Activated CD4-positive, alpha-beta memory T cell treated with anti-CD3 and anti-CD28 coated beads for 36 hours (primary cell): ENCODE results near the gene CEP295NL. TPM values are rescaled to one million over a fixed set of nuclear protein-coding genes. Genes with fewer than 3 reads are reported as not detected.
"Not testable (repeated sequence)": the region's sequence is repeated elsewhere in the genome, so short reads cannot be mapped to it uniquely, and the experiment has no call there.

Experiments used
- CTCF ChIA-PET: fragments of 350-600 bp; sonication (Branson Sonifier 250); formaldehyde crosslinking; loops from one replicate; lab custom pipeline; 2021; ENCODE audit warnings: antibody characterized with exemption, inconsistent platforms; lab: Charles Lee
- POLR2A ChIA-PET: fragments of 350-600 bp; sonication (Branson Sonifier 250); formaldehyde crosslinking; loops from one replicate; lab custom pipeline; 2021; ENCODE audit warnings: antibody characterized with exemption; lab: Charles Lee
- DNase-seq: peaks from one replicate; pipeline ENCODE4 v3.0.0-alpha.2; 2020
- H3K27ac Mint-ChIP-seq: one replicate; pipeline ENCODE4 v1.8.0; 2021; ENCODE audit warnings: mixed read lengths
- H3K27me3 Mint-ChIP-seq: one replicate; pipeline ENCODE4 v1.8.0; 2021; ENCODE audit warnings: mixed read lengths
- H3K36me3 Mint-ChIP-seq: one replicate; pipeline ENCODE4 v1.8.0; 2021; ENCODE audit warnings: mixed read lengths
- H3K4me1 Mint-ChIP-seq: one replicate; pipeline ENCODE4 v1.8.0; 2021; ENCODE audit warnings: low read depth, mixed read lengths
- H3K4me3 Mint-ChIP-seq: one replicate; pipeline ENCODE4 v1.8.0; 2021; ENCODE audit warnings: mild to moderate bottlenecking, mixed read lengths
- H3K9me3 Mint-ChIP-seq: one replicate; pipeline ENCODE4 v1.8.0; 2021; ENCODE audit warnings: mixed read lengths
- intact Hi-C: fragments of 100-400 bp; cut with micrococcal nuclease; formaldehyde crosslinking; loops from one replicate; pipeline ENCODE4 v1.15.1; 2023
- total RNA-seq, 2 experiments: library from RNA; stranded (reverse); gene quantifications; one replicate each; pipeline ENCODE4 v1.2.3, GENCODE V29; 2021

CEP295NL gene
- total RNA-seq, 2 experiments from 2014 or later: not detected

- ChIA-PET CTCF (interaction anchor here (1.0 to 1.9 kb wide), 4 partner anchors 20 to 81 kb away, joined by 3 to 11 read pairs (median 4); no protein-coding TSS in a partner anchor), POLR2A (no interaction called here)
- H3K27me3 Mint-ChIP-seq: peaks cover 3% of the 10 kb centered on the region
- H3K4me1 Mint-ChIP-seq: peaks cover 31% of the 10 kb centered on the region
- H3K27ac Mint-ChIP-seq: peak overlapping the region; percentile 35
- no peaks in the 10 kb centered on the region for H3K36me3 Mint-ChIP-seq
- intact Hi-C loops: no loop called here
- DNase-seq: peak; percentile 81
- H3K4me3 Mint-ChIP-seq: no peak overlapping the region
- H3K9me3 Mint-ChIP-seq: no peaks in the 10 kb centered on the region
Observed at GRCh38 chr17:78890498-78890897, 12.5 kb downstream of the CEP295NL start.

GRCh38 chr17:78890096-78890495 is 12.9 kb downstream of the CEP295NL start:
- H3K9me3 Mint-ChIP-seq, H3K27me3 Mint-ChIP-seq, H3K4me3 Mint-ChIP-seq, H3K36me3 Mint-ChIP-seq, DNase-seq, intact Hi-C loops, POLR2A ChIA-PET: not testable (repeated sequence)
- CTCF ChIA-PET: interaction anchor here (1.0 to 1.9 kb wide), 3 partner anchors 20 to 81 kb away, joined by 3 to 11 read pairs (median 6); no protein-coding TSS in a partner anchor
- Mint-ChIP-seq H3K4me1 (peaks cover 31% of the 10 kb centered on the region), H3K27ac (peak overlapping the region; percentile 35)

- intact Hi-C loops: loop anchor here (5.0 kb wide), 1 partner anchor 33 kb away; no protein-coding TSS in a partner anchor
- Mint-ChIP-seq H3K9me3 (no peaks in the 10 kb centered on the region), H3K27me3 (peaks cover 3% of the 10 kb centered on the region), H3K36me3 (no peaks in the 10 kb centered on the region), H3K4me3 (no peak overlapping the region), H3K27ac (peak overlapping the region; percentile 55), H3K4me1 (peaks cover 31% of the 10 kb centered on the region)
- ChIA-PET CTCF (interaction anchor here (0.8 to 0.9 kb wide), 2 partner anchors 24 to 477 kb away, joined by 3 read pairs; no protein-coding TSS in a partner anchor), POLR2A (no interaction called here)
- DNase-seq: peak; percentile 54
Observed at GRCh38 chr17:78889531-78889930, 13.5 kb downstream of the CEP295NL start.

GRCh38 chr17:78888941-78889518 is 14.0 kb downstream of the CEP295NL start:
- CTCF ChIA-PET: interaction anchor here (0.8 to 1.2 kb wide), 3 partner anchors 23 to 477 kb away, joined by 3 read pairs; no protein-coding TSS in a partner anchor
- peak overlapping the region; percentile 55 for H3K27ac Mint-ChIP-seq

GRCh38 chr17:78886954-78887353 is 16.0 kb downstream of the CEP295NL start:
- ChIA-PET CTCF (interaction anchor here (1.3 kb wide), 1 partner anchor 21 kb away, joined by 4 read pairs; no protein-coding TSS in a partner anchor), POLR2A (no interaction called here)
- no peak overlapping the region for H3K27ac Mint-ChIP-seq
- H3K4me1 Mint-ChIP-seq: peaks cover 32% of the 10 kb centered on the region
- H3K9me3 Mint-ChIP-seq: no peaks in the 10 kb centered on the region
- DNase-seq: no peak
- no peak overlapping the region for H3K4me3 Mint-ChIP-seq
- peaks cover 5% of the 10 kb centered on the region for H3K27me3 Mint-ChIP-seq
- no peaks in the 10 kb centered on the region for H3K36me3 Mint-ChIP-seq
- intact Hi-C loops: loop anchor here (5.0 kb wide), 1 partner anchor 35 kb away; no protein-coding TSS in a partner anchor

More at GRCh38 chr17:78888941-78889518, 14.0 kb downstream of the CEP295NL start:
- DNase-seq: no peak
- H3K27me3 Mint-ChIP-seq: peaks cover 3% of the 10 kb centered on the region
- H3K36me3 Mint-ChIP-seq: no peaks in the 10 kb centered on the region
- POLR2A ChIA-PET: no interaction called here
- no peaks in the 10 kb centered on the region for H3K9me3 Mint-ChIP-seq
- H3K4me1 Mint-ChIP-seq: peaks cover 31% of the 10 kb centered on the region
- intact Hi-C loops: loop anchor here (5.0 kb wide), 1 partner anchor 33 kb away; no protein-coding TSS in a partner anchor
- no peak overlapping the region for H3K4me3 Mint-ChIP-seq

GRCh38 chr17:78885956-78886355 is 17.0 kb downstream of the CEP295NL start:
- no peaks in the 10 kb centered on the region for H3K36me3 Mint-ChIP-seq
- H3K4me1 Mint-ChIP-seq: peaks cover 22% of the 10 kb centered on the region
- ChIA-PET CTCF (no interaction called here), POLR2A (no interaction called here)
- no peaks in the 10 kb centered on the region for H3K9me3 Mint-ChIP-seq
- no peak overlapping the region for H3K27ac Mint-ChIP-seq
- intact Hi-C loops: loop anchor here (5.0 kb wide), 1 partner anchor 36 kb away; no protein-coding TSS in a partner anchor
- no peak for DNase-seq
- peaks cover 5% of the 10 kb centered on the region for H3K27me3 Mint-ChIP-seq
- H3K4me3 Mint-ChIP-seq: no peak overlapping the region

- ChIA-PET POLR2A (no interaction called here), CTCF (no interaction called here)
- H3K9me3 Mint-ChIP-seq: no peaks in the 10 kb centered on the region
- no peak overlapping the region for H3K4me3 Mint-ChIP-seq
- intact Hi-C loops: loop anchor here (5.0 kb wide), 1 partner anchor 37 kb away; no protein-coding TSS in a partner anchor
- peaks cover 6% of the 10 kb centered on the region for H3K27me3 Mint-ChIP-seq
- DNase-seq: no peak
- no peak overlapping the region for H3K27ac Mint-ChIP-seq
- H3K4me1 Mint-ChIP-seq: peaks cover 19% of the 10 kb centered on the region
- no peaks in the 10 kb centered on the region for H3K36me3 Mint-ChIP-seq
Observed at GRCh38 chr17:78884876-78885667, 17.9 kb downstream of the CEP295NL start.

GRCh38 chr17:78884148-78884825 is 18.7 kb downstream of the CEP295NL start:
- ChIA-PET POLR2A (no interaction called here), CTCF (no interaction called here)
- no peaks in the 10 kb centered on the region for H3K9me3 Mint-ChIP-seq
- peaks cover 6% of the 10 kb centered on the region for H3K27me3 Mint-ChIP-seq
- H3K4me3 Mint-ChIP-seq: no peak overlapping the region
- H3K4me1 Mint-ChIP-seq: peaks cover 18% of the 10 kb centered on the region
- no peak overlapping the region for H3K27ac Mint-ChIP-seq
- no peak for DNase-seq
- intact Hi-C loops: no loop called here
- H3K36me3 Mint-ChIP-seq: no peaks in the 10 kb centered on the region

GRCh38 chr17:78883533-78884131 is 19.4 kb downstream of the CEP295NL start:
- H3K27ac Mint-ChIP-seq: no peak overlapping the region
- peaks cover 7% of the 10 kb centered on the region for H3K27me3 Mint-ChIP-seq
- intact Hi-C loops: no loop called here
- H3K4me1 Mint-ChIP-seq: peaks cover 16% of the 10 kb centered on the region
- H3K9me3 Mint-ChIP-seq: no peaks in the 10 kb centered on the region
- no peaks in the 10 kb centered on the region for H3K36me3 Mint-ChIP-seq
- CTCF ChIA-PET: no interaction called here
- POLR2A ChIA-PET: no interaction called here
- DNase-seq: no peak
- H3K4me3 Mint-ChIP-seq: no peak overlapping the region

- H3K4me1 Mint-ChIP-seq: peaks cover 15% of the 10 kb centered on the region
- ChIA-PET POLR2A (no interaction called here), CTCF (no interaction called here)
- H3K27ac Mint-ChIP-seq: no peak overlapping the region
- H3K27me3 Mint-ChIP-seq: peaks cover 6% of the 10 kb centered on the region
- H3K9me3 Mint-ChIP-seq: no peaks in the 10 kb centered on the region
- intact Hi-C loops: no loop called here
- H3K36me3 Mint-ChIP-seq: no peaks in the 10 kb centered on the region
- H3K4me3 Mint-ChIP-seq: no peak overlapping the region
- no peak for DNase-seq
Observed at GRCh38 chr17:78883089-78883532, 19.9 kb downstream of the CEP295NL start.

GRCh38 chr17:78882540-78883088 is 20.4 kb downstream of the CEP295NL start:
- intact Hi-C loops: no loop called here

More at GRCh38 chr17:78882540-78883088, 20.4 kb downstream of the CEP295NL start:
- CTCF ChIA-PET: interaction anchor here (1.0 to 1.5 kb wide), 2 partner anchors 16 to 18 kb away, joined by 3 read pairs; no protein-coding TSS in a partner anchor
- H3K27me3 Mint-ChIP-seq: peaks cover 6% of the 10 kb centered on the region
- H3K9me3 Mint-ChIP-seq: no peaks in the 10 kb centered on the region
- no peaks in the 10 kb centered on the region for H3K36me3 Mint-ChIP-seq
- peaks cover 15% of the 10 kb centered on the region for H3K4me1 Mint-ChIP-seq
- no peak overlapping the region for H3K4me3 Mint-ChIP-seq
- H3K27ac Mint-ChIP-seq: no peak overlapping the region
- DNase-seq: no peak
- POLR2A ChIA-PET: no interaction called here
